HG03521 (cell line): ENCODE results near the gene CNOT6.

Experiments used
- ATAC-seq: cut with Tn5 transposase; IDR thresholded peaks from one replicate; pipeline ENCODE4 v1.9.1; 2021; ENCODE audit warnings: mild to moderate bottlenecking, moderate library complexity; ENCODE audit not compliant: unreplicated experiment

CNOT6 gene

DNA sequence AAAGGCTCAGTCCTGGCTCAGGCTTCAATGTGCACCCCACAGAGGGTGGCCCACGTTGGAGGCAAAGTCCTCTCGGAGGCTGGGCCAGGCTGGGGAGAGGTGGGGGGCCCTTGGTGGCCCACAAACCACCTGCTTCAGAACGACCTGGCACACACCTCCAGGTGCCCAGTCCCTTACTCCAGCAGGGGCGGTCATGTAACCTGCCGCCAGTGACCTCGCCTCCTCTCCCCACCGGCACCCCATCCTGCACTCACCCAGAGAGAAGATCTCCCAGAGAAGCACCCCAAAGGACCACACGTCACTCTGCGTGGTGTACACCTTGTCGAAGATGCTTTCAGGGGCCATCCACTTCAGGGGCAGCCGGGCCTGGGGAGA is 119.6 kb downstream of the CNOT6 start:
- no peak for ATAC-seq

DNA sequence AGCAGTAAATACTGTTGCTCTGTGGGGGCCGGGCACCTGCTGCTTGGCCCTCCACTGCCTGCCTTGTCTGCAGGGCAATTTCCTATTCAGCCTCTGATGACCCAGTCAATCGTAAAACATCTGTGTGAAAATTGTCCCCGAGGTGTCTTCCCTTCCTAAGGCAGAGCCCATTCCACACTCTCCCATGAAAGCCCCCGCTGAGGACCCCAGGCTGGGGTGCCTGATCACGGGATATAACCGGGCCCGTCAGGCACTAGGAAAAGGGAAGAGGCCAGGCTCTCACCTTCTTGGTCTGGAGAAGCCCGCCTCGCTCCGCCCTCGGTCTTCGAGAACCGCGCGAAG is 124.3 kb downstream of the CNOT6 start:
- no peak for ATAC-seq

DNA sequence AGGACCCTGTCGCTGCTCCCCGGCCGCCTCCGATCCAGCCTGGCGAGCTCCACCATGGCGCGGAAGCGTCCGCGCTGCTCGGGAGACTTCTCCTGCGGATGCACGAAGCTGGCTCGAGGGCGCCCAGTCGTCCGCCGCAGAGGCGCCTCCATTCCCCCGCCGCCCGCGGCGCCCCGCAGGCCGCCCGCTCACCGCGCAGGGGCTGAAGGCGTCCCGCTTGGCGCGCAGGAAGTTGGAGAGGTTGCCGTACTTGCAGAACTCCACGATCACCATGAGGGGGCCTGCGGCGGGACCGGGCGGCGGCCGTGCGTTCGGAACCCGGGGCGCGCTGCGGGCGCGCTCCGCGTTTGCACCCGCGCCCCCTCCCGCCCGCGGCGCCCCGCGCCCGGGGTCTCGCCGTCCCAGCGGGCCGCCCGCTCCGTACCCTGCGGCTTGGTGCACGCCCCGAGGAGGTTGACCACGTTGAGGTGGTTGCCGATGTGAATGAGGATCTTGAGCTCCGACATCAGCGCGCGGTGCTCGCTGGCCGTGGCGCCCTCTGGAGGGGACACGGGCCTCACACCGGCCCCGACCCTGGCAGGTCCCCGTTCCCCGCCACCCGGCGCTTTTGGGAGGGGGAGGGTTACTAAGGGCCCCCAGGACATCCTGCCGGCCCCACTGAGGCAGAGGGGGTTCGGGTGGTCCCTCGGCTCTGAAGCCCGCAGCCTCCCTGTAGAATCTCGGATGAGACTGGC is 124.8 kb downstream of the CNOT6 start:
- no peak for ATAC-seq

DNA sequence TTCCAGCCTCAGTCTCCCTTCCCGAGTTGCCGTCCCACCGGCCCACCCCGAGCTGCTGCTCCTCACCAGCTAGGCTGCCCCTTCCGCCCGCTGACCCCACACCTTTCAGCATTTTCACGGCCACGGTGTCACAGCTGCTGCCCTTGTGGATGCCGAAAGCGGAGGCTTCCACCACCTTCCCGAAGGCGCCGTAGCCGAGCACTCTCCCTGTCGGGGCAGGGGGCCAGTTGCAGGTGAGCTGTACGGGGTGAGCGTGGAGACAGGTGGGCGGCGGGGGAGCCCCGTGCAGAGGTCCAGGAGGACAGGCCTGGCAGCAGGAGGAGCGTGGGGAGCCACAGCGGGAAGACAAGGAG is 125.4 kb downstream of the CNOT6 start:
- ATAC-seq, result no peak

DNA sequence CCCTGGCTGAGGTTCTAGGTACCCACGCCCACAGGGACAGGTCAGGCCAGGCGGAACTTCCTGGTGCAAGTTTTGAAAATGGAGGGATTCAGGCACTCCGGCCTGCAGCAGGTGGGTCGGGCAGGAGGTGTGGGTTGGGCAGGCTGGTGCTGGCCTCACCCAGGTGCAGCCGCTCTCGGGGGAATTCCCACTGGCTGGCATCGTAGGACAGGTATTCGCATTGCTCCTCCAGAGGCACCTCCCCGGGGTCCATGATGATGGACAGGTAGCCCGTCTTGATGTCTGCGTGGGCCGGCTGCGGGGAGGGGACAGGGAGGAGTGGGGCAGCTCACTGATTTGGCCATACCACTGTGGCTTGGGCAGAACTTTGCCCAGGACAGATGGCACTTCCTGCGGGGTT is 125.8 kb downstream of the CNOT6 start:
- ATAC-seq, result no peak

DNA sequence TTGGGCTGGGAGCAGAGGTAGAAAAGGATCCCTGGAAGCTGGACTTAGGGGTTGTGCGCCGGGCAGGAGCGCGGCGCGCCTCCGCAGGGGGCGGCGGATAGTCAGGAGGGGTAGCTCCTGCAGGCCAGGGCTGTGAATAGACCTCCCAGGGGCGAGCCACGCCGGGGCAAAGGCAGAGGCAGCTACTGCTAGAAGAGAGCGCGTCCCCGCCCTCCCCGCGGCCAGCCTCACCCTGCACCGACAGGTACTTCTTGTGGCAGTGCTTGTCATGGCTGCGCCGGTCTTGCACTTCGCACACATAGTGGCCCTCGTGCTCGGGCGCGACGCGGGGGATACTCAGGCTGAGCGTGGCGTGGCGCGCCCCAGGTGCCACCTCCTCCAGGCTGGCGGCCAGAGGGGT is 127.1 kb downstream of the CNOT6 start:
- ATAC-seq, result no peak

DNA sequence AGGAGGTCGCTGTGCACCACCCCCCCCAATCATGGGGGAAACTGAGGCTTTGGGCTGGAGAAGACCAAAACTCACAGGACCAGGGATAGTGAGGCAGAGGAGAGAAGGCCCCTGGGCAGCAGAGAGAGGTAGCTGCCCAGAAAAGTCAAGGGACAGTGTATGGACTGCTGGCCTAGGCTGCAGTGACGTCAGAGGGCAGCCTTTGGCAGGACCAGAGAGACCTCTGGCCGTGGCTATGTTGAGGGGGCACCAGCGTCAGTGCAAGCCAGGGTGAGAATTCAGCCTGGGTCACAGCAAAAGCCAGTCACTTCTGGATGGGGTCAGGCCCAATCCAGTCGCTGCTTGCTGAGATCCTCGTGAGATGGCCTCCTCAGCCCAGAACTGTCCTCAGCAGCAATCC is 128.7 kb downstream of the CNOT6 start:
- no peak for ATAC-seq

DNA sequence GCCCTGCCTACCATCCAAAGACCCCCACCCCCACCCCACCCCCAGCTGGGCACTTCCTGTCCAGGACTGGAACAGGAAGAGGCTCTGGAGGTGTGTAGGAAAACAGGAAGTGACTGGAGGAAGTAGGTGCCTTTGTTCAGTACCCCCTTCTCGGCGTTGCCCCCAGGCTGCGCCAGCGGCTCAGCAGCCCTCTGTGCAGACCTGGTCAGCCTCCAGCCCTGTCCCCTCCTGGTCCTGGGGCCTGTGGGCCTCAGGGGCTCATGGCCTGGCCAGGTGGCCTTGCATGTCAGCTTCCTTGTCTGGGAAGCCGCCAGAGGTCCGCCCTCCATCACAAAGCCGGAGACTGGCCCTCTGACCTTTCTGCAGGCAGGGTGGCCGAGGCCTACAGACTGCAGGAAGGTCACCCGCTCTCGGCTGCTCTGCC is 129.2 kb downstream of the CNOT6 start:
- no peak for ATAC-seq

DNA sequence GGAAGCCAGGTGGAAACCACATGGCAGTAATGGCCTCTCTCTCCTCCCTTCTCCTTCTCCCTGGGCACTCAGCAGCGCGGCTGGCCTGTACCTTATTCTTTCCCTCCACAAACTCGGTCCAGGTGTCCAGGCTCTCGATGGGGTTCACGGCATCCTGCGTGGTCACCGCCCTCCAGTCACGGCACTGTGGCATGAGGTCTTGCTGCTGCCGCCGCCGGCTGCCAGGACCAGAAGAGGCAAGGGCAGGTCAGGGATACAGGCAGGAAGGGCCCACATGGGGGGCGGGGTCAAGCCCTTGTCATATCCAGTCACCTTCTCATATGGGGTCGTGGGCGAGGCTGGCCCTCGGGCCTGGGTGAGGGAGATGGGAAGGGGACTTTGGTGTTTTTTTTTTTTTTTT is 129.7 kb downstream of the CNOT6 start:
- no peak for ATAC-seq

DNA sequence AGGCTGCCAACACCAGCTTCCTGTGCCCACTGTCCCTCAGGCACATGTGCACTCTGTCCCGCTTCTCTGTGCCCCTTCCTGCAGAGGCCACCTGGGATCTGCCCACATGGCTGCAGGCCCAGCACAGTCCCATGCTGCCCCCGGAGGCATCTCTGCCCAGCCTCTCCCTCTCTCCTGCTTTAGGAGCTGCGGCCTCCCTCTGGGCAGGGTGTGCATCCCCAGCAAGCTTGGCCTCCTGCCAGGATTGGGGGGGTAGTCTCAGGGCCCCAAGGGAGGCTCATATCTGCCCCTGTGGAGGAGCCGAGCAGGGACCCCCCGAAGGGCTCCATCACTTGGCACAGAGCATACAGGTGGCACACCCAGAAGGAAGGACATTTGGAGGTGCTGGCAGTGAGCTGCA is 130.4 kb downstream of the CNOT6 start:
- no peak for ATAC-seq

DNA sequence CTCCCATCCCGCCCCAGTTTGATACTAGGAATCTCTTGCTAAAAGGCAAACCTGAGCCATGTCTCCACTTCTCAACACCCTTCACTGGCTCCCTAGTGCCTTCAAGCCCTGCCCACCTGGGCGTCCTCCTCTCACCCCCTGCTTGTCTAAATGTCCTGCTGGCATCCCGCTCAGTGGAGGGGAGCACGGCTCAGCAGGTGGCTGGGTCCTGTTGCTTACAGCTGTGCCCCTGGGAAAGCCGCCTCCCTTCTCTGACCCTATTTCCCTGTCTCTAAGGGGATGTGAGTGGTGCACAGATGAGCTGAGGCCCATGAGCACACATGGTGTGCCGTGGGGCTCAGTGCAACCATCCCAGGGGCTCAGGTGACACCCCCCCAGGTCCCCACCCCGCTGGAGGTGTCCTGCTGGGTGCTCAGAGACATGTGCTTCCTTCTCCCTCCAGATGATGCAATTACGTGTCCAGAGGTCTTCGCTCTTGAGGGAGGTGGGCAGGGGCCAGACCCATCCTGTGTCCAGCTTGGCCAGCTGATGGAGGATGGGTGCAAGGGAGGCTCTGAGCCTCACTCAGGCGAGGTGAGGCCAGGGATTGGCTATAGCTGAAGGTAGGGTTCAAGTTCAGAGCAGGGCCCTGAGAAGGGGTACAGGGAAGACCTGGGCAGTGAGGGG is 131.1 kb downstream of the CNOT6 start:
- ATAC-seq, result no peak

DNA sequence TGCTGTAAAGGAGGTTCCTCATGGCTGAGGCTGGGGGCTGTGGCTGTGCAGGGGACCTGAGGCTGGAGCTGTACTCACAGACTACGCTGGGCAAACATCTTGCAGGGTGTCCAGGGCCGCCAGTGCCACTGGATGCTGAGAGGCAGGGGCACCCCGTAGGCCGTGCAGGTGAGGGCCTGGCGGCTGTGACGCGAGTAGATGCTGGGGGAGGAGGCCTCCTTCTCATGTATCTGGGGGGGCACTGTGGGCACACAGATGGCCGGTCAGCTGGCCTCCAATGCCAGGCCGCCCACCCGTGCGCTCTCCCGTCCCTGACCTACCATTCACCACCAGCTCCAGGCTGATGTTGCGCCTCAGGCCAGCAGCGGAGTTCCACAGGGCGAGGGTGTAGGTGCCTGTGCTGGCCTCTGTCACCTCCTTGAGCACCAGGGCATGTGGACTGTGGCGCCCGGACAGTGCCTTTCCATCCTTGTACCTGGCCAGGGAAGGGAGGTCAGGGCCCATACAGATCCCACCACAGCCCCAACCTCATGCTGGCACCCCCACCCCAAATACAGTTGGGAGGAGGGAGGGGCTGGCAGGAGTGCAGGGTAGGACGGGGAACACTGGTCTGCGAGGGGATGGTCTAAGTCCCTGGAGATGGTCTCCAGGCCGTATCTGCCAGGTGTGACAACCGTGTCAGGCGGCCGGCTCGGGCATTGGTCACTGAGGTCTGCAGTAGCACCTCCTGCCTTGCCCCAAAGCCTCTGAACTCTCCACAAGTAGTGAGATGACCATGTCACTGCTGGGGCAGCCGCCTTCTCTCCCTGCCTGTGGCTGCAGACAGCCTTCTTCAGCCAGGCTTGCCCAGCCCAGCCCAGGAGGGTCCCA is 131.8 kb downstream of the CNOT6 start:
- no peak for ATAC-seq

DNA sequence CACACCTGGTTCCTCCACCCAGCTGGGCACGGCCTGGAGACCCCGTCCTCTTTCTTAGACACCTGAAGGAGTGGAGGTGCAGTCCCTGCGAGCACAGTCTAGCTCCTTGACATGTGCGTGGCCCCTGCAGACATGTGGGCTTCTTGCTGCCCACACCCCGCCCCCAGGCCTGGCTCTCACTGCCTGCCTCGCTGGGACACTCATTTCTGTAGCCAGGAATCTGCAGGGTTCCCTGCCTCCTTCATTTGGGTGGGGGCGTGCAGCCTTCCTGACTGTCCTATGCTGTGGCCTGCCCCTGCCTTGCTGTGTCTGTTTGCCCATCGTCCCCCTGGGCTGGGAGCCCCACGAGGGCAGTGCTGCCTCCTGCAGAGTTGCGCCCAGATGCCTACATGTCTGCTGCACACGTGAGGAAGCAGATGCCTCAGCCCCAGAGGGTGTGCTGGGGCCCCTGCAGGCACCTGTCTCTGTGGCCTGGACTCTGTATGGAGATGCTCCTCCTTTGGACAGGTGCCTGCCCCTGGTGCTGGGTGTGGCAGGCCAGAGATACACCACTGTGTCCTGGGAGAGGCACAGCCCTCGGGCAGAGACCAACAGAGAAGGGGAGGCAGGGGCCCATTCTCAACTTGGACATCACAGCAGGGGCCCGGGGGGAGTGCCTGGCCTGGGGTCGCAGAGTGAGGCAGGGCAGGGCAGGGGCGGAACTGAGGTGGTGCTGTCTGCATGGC is 132.6 kb downstream of the CNOT6 start:
- ATAC-seq, result no peak

DNA sequence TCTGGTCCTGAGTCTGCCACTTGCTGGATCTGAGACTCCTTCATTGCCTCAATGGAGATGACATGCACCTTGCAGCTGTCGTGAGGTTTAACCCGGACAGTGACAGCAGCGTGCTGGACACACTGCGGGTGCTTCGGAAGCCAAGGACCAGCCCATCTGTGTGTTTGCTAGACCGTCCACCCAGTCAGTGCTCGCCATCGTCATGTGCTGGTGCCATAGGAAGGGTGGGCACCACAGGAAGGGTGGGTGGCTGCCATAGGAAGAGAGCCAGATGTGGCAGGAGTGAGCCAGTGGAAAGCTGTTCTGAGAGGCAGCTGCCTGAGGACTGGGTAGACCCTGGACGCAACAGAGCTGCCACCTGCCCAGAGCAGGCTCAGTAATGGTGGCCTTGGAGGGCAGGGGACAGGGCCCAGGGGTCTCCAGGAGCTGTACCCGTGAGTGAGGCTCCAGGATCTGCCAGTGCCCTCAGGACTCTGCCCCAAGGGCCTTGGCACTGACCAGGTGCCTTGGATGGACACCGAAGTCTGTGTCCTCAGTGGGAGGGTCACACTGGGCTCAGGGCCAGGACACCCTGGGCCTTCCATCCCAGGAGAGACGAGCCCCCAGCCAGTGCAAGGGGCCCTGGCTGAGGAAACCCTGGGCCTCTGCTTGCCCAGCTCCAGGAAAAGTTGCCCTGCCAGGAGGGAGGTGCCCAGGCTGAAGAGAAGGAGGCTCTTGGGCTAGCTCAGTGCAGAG is 133.4 kb downstream of the CNOT6 start:
- ATAC-seq, result no peak
